Measurements from ENCODE around the gene ZRANB3.

ZRANB3 gene

GRCh38 chr2:135252805-135253458, 278.1 kb downstream of the ZRANB3 start:
- no peak overlapping the region for H3K4me3 ChIP-seq (ENCODE audit: low read depth, low read length)
- TF ChIP-seq CTCF (IDR thresholded peaks at IDR 0.05; ENCODE audit: low read depth, low read length), result no peak

GRCh38 chr2:135248611-135249010, 282.4 kb downstream of the ZRANB3 start:
- no peak overlapping the region for H3K4me3 ChIP-seq (ENCODE audit: low read depth, low read length)
- no peak for TF ChIP-seq CTCF (IDR thresholded peaks at IDR 0.05; ENCODE audit: low read depth, low read length)

- no peak for TF ChIP-seq CTCF (IDR thresholded peaks at IDR 0.05; ENCODE audit: low read depth, low read length)
- no peak overlapping the region for H3K4me3 ChIP-seq (ENCODE audit: low read depth, low read length)
These were observed 284.2 kb downstream of the ZRANB3 start for GRCh38 chr2:135246711-135247270.

GRCh38 chr2:135245071-135245470, 285.9 kb downstream of the ZRANB3 start:
- no peak for TF ChIP-seq CTCF (IDR thresholded peaks at IDR 0.05; ENCODE audit: low read depth, low read length)
- no peak overlapping the region for H3K4me3 ChIP-seq (ENCODE audit: low read depth, low read length)

- no peak for TF ChIP-seq CTCF (IDR thresholded peaks at IDR 0.05; ENCODE audit: low read depth, low read length)
- no peak overlapping the region for H3K4me3 ChIP-seq (ENCODE audit: low read depth, low read length)
These were observed 292.4 kb downstream of the ZRANB3 start for GRCh38 chr2:135238651-135239050.

- H3K4me3 ChIP-seq (ENCODE audit: low read depth, low read length), result no peak overlapping the region
- TF ChIP-seq CTCF (IDR thresholded peaks at IDR 0.05; ENCODE audit: low read depth, low read length), result no peak
These were observed 300.9 kb downstream of the ZRANB3 start for GRCh38 chr2:135230150-135230549.

- H3K4me3 ChIP-seq (ENCODE audit: low read depth, low read length), result no peak overlapping the region
- TF ChIP-seq CTCF (IDR thresholded peaks at IDR 0.05; ENCODE audit: low read depth, low read length), result no peak
These were observed 303.6 kb downstream of the ZRANB3 start for GRCh38 chr2:135227386-135227785.

Data from WI38 (cell line).